GM19372 (cell line): ENCODE measurements around the gene MRAS.
"Not testable (repeated sequence)": the region's sequence is repeated elsewhere in the genome, so short reads cannot be mapped to it uniquely, and the experiment has no call there.

Source experiments
- ATAC-seq: cut with Tn5 transposase; IDR thresholded peaks from one replicate; pipeline ENCODE4 v1.9.1; 2021; ENCODE audit warnings: mild to moderate bottlenecking, low read depth, moderate library complexity; ENCODE audit not compliant: unreplicated experiment

The MRAS gene

DNA sequence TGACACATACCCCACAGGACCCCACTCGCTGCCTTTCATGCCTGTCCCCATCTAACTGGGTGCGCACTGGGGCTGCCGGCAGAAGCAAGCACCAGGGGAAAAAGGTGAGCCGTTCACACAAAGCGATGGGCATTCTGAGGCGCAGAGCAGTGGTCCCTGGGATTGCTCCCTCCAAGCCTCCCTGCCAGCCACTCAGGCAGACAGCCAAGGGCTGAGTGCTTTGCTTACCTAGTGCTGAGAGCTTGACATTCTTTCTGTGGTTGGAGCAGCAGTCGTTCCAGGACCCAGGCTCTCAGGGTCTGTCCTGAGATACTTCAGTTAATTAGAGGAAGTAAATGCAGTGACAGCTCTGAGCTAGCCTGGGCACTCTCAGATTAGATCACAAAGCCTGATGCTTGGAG is 91.7 kb downstream of the MRAS start:
- ATAC-seq, result no peak

DNA sequence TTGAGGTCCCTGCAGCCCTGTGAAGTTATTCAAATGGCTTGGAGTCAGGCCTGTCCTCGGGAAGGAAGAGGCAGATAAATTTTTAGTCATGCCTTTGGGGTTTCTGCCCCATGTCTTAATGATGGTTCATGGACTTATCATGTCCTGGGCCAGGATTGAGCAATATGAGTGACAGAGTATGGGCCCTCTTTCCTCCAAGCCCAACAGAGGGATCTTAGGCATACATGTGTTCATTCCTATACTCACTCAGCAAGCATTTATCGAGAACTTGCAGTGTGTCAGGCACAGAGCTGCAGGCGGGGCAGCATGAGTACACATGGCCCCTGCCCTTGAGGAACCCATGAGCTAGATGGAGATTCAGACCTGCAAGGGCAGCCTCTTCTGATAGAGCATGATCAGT is 92.2 kb downstream of the MRAS start:
- ATAC-seq, result no peak

DNA sequence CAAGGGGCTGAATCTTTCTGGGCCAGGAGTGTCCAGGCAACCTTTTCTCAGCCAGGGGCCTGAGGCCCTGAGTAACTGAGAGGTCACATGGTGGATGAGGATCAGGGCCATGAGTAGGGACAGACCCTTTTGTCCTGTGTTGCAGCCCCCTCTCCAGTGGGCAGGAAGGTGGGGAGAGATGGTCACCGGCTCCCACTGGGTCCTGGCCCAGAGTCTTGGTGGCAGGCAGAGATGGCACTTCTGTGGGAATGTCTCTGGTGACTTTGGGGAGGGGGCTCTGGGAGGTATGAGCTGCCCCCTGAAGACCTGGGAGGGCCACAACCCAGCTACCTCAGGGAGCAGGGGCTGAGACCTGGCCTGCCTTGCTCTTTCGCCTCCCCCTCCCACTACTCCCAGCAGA is 92.9 kb downstream of the MRAS start:
- no peak for ATAC-seq

DNA sequence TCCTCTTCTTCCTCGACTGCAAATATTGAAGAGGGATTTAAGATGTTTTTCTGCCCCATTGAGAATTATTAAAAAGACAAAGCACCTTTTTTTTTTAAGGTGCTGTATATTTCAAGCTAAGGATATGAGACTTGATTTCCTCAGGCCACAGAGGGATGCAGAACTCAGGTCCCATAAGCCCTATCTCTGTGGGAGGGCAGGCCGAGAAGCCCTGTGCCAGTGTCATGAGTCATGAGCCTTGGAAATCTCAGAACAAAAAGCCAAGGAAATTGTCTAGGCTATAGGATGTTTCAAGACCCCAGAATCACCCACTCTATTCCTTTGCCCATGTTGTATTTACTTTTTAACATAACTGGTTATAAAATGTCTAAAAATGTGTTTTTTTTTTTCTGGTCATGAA is 93.4 kb downstream of the MRAS start:
- no peak for ATAC-seq

DNA sequence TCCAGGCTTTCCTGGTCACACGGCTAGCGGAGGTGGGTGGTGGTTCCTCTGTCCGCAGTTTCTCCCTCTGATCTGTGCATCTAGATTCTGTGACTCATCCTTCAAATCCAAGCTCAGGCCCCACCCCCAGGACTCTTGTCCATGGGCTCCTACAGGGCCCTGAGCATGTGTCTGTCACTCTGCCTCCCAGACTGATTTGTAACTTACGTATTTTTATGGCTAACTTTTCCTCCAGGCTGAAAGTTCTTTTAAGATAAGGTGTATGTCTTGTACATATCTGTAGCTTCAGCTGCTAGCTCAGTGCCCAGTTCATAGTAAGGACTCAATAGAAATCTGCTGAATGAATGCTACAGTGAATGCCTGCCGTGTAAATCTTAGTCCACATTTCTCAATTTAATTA is 94.1 kb downstream of the MRAS start:
- no peak for ATAC-seq

DNA sequence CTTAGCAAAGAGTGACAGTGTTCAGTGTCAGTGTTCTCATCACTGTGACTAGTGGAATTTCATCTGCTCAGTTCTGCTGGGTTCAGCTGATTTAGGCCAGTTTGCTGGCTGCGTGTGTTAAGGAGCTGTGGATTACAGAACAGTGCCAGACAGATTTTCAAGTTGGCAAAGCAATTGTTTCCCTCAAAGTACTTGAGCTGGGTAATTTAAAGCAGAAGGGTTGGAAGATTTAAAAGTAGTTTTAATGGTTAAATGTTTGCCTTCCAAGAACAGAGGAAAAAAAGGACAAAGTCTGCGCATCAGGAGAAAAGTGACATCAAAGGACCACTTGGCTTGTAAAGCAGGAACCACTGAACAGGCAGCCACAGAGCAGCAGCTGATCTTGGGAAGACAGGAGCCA is 94.7 kb downstream of the MRAS start:
- no peak for ATAC-seq

DNA sequence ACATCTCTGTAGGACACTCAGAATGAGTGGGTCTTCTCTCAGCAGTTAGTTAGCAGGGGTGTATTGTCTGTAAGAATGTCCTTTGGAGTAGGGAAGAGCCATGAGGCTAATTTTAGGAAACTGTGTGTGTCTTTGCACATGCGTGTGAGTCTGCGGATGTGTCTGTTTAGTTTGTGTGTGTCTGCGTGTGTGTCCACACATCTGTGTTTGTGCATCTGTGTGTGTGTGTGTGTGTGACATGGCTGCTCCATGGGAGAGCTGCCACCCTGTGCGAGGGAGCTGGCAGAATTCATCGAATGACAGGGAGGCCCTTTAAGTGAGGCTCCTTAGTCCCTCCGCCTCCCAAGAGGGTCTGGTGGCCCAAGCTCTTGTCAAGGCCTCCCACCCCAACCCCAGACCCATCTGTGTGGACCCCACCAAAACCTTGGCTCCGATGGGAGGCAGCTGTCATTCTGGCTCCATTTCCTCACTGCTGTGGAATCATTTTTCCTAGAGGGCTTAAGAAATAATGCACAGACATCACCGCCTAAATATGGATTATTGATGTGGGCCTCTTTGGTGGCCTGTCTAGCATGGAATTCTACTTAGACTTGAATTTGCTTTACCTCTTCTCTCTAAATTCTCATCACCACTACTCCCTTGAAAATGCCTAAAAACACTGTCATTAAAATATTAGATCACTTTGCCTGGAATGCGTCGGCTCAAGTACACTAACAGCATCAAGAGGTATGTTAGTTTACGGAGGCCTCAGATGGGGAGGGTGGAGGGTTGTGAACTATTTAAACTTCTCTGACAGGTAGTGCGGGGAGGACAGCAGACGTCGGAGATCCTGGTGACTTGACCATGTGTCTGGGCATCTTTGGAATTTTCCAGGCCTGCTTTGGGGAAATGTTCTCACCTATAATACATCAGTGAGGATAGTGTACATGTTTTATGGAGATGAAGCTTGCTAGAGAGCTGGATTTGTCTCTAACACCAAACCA is 95.4 kb downstream of the MRAS start:
- no peak for ATAC-seq

DNA sequence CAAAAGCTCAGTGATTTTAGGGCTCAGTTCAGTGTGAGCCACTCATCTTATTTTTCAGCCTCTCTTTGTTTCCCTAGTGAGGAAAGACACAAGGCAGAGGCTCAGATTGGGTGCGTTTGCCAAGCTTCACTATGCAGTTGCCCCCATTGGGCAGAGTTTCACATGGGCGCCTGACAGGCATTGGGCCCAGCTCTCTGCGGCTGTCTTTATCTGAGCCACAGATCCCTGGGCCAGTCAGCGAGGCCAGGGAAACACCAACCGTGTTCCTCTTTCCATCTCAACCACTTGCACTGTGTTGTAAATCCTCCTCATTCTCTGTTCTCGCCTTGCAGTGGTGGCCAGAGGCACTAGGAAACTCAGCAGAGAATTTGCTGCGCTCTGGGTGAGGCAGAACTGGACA is 96.9 kb downstream of the MRAS start:
- no peak for ATAC-seq

DNA sequence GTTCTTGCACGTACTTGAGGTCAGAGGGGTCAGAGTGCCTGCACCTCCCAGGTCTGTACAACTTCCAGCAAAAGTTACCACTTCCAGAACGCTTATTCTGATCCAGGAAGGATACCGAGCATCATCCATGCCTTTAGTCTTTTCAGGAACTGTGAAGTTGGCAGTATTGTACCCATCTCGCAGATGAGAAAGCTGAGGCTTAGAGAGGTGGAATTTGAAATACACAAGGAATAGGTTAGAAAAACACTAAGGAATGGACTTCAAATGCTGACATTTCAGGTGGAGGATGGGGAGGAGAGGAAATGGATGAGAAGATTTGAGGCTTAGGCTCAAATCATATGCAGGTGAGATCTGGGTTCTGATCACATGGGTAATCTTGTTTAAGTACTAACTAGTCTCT is 97.3 kb downstream of the MRAS start:
- no peak for ATAC-seq

DNA sequence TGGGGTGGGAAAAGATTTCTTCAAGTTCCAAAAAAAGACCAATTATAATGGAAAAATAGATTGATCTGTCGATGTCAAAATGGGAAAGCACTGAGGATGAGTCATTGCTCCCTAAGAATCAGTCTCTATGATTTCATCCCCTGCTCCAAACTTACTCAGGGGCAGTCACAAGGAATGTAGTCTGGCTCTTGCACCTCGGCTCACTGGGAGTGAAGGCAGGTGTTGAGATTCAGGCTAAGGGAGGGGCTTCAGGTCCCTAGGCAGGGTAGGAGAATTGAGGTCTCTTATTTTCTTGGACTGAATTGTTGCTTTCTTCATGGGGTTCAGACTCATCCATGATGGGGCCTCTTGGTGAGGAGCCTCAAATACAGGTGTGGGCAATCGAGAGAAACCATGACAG is 100.3 kb downstream of the MRAS start:
- ATAC-seq, result no peak

DNA sequence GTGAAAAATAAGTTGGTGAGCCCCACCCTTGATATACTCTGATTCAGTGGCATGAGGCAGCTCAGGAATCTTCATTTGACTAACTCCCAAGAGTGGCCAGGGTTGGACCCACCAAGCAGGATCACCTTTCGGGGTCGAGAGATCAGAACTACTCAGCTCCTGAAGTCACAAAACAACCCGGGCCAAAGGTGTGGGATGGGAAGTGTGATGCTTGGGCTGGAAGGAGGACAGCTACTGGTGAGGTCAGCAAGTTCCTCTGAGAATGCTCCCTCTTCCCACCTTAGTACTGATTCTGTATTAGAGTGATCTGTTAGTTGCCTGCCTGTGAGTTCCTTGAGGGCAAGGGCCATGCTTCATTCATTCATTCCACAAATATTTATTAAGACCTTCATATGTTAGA is 101.1 kb downstream of the MRAS start:
- ATAC-seq, result no peak

DNA sequence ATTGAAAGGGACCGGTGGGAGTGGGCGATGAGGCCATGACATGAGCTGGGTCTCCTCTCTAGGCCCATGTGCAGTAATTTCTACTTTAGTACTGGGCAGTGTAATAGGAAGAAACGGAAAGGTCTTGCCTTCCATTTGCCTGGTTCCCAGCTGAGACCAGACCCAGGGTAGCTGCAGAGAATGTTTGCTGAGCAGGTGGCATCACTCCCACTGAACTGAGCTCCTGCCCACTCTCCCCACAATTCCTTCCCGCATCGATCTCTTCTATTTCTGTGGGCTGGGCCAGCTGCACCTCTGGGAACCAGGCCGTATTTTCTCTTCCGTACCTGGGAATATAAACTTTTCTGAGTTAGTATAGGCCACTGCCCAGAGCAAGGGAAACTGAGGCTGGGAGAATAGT is 101.8 kb downstream of the MRAS start:
- no peak for ATAC-seq

DNA sequence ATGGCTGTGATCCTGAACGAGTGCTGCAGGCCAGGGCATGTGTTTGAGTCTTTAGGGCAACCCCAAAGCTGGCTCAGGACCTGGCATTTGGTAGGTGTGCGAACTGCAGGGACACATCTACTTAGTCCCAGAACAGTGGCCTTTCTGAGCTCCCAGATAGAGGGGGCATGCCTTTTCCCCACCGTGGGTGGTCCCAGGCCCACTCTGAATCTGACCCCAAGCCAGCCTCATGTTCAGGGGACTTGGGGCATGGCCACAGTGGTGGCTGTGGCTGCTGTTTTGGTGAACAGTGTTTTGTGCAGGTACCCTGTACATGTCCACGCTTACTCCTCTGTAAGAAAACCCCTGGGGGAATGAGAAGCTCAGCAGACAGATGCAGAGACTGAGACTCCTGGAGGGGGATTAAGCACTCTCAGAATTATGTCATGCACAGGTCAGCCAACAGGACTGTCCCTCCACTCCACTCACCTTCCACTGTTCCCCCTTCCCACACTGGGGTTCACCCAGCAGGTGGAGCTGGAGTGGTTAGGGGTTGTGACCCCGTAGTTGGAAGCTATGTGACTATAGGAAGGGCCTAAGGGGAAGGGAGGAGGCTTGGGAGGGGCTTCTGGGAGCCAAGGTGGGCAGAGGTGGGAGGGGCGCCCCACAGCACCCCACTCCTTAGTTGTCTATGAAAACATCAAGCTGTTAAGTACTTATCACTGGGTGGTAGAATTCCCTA is 102.5 kb downstream of the MRAS start:
- ATAC-seq, result no peak

DNA sequence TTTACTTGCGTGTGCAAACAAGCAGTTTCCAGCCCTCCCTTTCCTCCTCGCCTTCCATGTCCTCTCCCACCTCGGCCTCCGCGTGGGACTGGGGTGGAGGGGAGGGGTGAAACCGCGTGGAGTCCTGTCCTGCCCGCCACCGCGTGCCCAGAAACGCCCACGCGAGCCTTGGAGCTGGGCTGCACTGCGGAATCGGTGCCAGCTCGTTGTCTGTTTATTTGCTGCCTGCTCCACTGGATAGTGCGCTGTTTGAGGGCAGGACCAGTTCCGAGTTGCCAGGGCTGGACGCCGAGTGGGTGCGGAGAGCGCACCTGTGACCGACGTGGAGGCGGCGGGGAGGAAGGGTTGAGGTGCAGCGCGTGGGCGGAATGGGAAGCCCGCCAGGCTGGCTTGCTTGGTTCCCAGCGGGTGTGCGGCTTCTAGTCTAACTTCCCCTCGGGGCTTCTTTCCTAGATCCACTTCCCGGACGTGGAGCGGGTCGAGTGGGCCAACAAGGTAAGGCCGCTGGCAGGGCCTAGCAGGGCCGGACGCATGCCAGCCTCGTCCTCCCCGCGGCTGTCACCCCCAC is 103.3 kb downstream of the MRAS start:
- ATAC-seq, result no peak

DNA sequence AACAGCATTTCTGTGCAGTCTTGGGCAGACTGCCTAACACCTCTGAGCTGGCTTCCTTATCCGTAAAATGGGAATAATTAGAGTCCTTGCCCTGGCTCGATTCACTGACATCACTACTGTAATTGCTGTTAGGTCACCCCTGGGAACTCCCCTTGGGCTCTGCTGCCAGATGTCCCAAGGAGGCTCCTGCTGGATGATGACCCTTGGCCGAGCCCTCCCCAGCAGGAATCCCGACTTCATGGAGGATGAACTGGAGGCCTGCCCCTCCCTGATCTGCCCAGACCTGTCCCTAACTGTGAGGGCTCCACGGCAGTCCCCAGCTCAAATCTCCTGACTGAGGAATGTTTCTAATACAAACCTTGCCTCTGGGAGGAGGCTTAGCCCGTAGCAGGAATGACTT is 104.1 kb downstream of the MRAS start:
- ATAC-seq, result no peak

DNA sequence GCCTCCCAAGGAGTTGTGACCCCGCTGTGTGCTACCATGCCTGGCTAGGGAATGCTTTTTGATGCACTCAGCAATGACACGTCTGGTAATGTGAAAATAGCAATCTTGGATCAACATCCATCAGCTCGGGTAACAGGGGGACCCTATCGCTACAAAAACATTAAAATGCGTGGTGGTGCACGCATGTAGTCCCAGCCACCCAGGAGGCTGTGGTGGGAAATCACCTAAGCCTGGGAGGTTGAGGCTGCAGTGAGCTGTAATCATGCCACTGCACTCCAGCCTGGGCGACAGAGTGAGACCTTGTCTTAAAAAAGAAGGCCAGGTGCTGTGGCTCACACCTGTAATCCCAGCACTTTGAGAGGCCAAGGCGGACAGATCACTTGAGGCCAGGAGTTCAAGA is 105.6 kb downstream of the MRAS start:
- not testable (repeated sequence) for ATAC-seq
